H9 (cell line): ENCODE data around the gene LSM3. TPM values are rescaled to one million over a fixed set of nuclear protein-coding genes. Genes with fewer than 3 reads are reported as not detected.

ENCODE experiments used
- DNase-seq: peaks from one replicate; pipeline ENCODE4 v3.0.0-alpha.2; 2017
- H2AFZ ChIP-seq: one replicate; pipeline ENCODE4 v1.6.1; 2013; ENCODE audit warnings: mild to moderate bottlenecking, low read length, control low read depth, moderate library complexity
- H2AK5ac ChIP-seq: 2 replicates; pipeline ENCODE4 v1.6.1; 2013; ENCODE audit warnings: low read length, control low read depth, mixed read lengths; ENCODE audit not compliant: insufficient read length
- H2BK120ac ChIP-seq: one replicate; pipeline ENCODE4 v1.6.1; 2013; ENCODE audit warnings: low read depth, mild to moderate bottlenecking, low read length, control low read depth, inconsistent platforms; ENCODE audit not compliant: poor library complexity, severe bottlenecking
- H2BK12ac ChIP-seq: 2 replicates; pipeline ENCODE4 v1.6.1; 2013; ENCODE audit warnings: low read length, control low read depth, mixed read lengths, low read depth; ENCODE audit not compliant: insufficient read length
- H2BK15ac ChIP-seq: 2 replicates; pipeline ENCODE4 v1.6.1; 2013; ENCODE audit warnings: low read depth, low read length, control low read depth
- H2BK20ac ChIP-seq: one replicate; pipeline ENCODE4 v1.6.1; 2013; ENCODE audit warnings: low read depth, mild to moderate bottlenecking, low read length, control low read depth, inconsistent platforms; ENCODE audit not compliant: poor library complexity, severe bottlenecking
- H2BK5ac ChIP-seq: 2 replicates; pipeline ENCODE4 v1.6.1; 2013; ENCODE audit warnings: low read length, control low read depth, mixed read lengths; ENCODE audit not compliant: insufficient read length
- H3K14ac ChIP-seq: 2 replicates; pipeline ENCODE4 v1.6.1; 2013; ENCODE audit warnings: low read length, control low read depth; ENCODE audit not compliant: insufficient read depth
- H3K18ac ChIP-seq: 2 replicates; pipeline ENCODE4 v1.6.1; 2013; ENCODE audit warnings: low read depth, mild to moderate bottlenecking, mixed read lengths, low read length, control low read depth; ENCODE audit not compliant: insufficient read length
- H3K23ac ChIP-seq: 2 replicates; pipeline ENCODE4 v1.6.1; 2013; ENCODE audit warnings: low read length, control low read depth, mixed read lengths, low read depth; ENCODE audit not compliant: insufficient read length
- H3K23me2 ChIP-seq: 2 replicates; pipeline ENCODE4 v1.6.1; 2013; ENCODE audit warnings: low read depth, mild to moderate bottlenecking, mixed read lengths, low read length, control low read depth; ENCODE audit not compliant: insufficient read length, poor library complexity, severe bottlenecking
- H3K27ac ChIP-seq: 2 replicates; pipeline ENCODE4 v1.5.1; 2013; ENCODE audit warnings: low read length, control low read depth, mixed read lengths, low read depth; ENCODE audit not compliant: insufficient read length
- H3K27me3 ChIP-seq: 2 replicates; pipeline ENCODE4 v1.6.1; 2013; ENCODE audit warnings: low read length, control low read depth, inconsistent platforms; ENCODE audit not compliant: insufficient read depth
- H3K4ac ChIP-seq: 2 replicates; pipeline ENCODE4 v1.6.1; 2013; ENCODE audit warnings: low read depth, mild to moderate bottlenecking, control low read depth, inconsistent platforms, low read length, moderate library complexity
- H3K4me1 ChIP-seq: 2 replicates; pipeline ENCODE4 v1.6.1; 2013; ENCODE audit warnings: low read length, control low read depth, inconsistent platforms; ENCODE audit not compliant: insufficient read depth
- H3K4me2 ChIP-seq: 2 replicates; pipeline ENCODE4 v1.6.1; 2013; ENCODE audit warnings: low read length, control low read depth, mixed read lengths; ENCODE audit not compliant: insufficient read length, insufficient read depth
- H3K56ac ChIP-seq: 2 replicates; pipeline ENCODE4 v1.6.1; 2013; ENCODE audit warnings: low read depth, mild to moderate bottlenecking, mixed read lengths, low read length, control low read depth; ENCODE audit not compliant: insufficient read length
- H3K79me1 ChIP-seq: 2 replicates; pipeline ENCODE4 v1.6.1; 2013; ENCODE audit warnings: low read depth, mild to moderate bottlenecking, moderate library complexity, low read length, control low read depth, inconsistent platforms; ENCODE audit not compliant: insufficient read depth, poor library complexity, severe bottlenecking
- H3K79me2 ChIP-seq: 2 replicates; pipeline ENCODE4 v1.6.1; 2013; ENCODE audit warnings: low read length, control low read depth, inconsistent platforms; ENCODE audit not compliant: insufficient read depth
- H3K9ac ChIP-seq: 2 replicates; pipeline ENCODE4 v1.6.1; 2013; ENCODE audit warnings: low read length, control low read depth, mixed read lengths; ENCODE audit not compliant: insufficient read length; ENCODE audit errors: extremely low read depth
- H3K9me3 ChIP-seq: one replicate; pipeline ENCODE4 v1.6.1; 2013; ENCODE audit warnings: low read depth, low read length, inconsistent platforms; ENCODE audit not compliant: control insufficient read depth
- H3T11ph ChIP-seq: one replicate; pipeline ENCODE4 v1.6.1; 2013; ENCODE audit warnings: mild to moderate bottlenecking, low read length, control low read depth, inconsistent platforms
- H4K20me1 ChIP-seq: one replicate; pipeline ENCODE4 v1.6.1; 2013; ENCODE audit not compliant: control insufficient read depth, insufficient read length, insufficient read depth
- H4K5ac ChIP-seq: 2 replicates; pipeline ENCODE4 v1.6.1; 2013; ENCODE audit warnings: low read depth, mild to moderate bottlenecking, mixed read lengths, low read length, control low read depth; ENCODE audit not compliant: insufficient read length
- H4K8ac ChIP-seq: replicated peaks from 2 replicates; pipeline ENCODE4 v1.6.1; 2013; ENCODE audit warnings: low read length, control low read depth, mixed read lengths, low read depth; ENCODE audit not compliant: insufficient read length
- H4K91ac ChIP-seq: 2 replicates; pipeline ENCODE4 v1.6.1; 2013; ENCODE audit warnings: low read depth, mild to moderate bottlenecking, moderate library complexity, mixed read lengths, low read length, control low read depth; ENCODE audit not compliant: insufficient read length
- H3K27ac Mint-ChIP-seq, 3 experiments: 2 replicates in 2 of 3; 3 replicates in 1 of 3; pipeline ENCODE4 v1.8.0; 2020 to 2021; ENCODE audit warnings: mixed read lengths in 3 of 3, mild to moderate bottlenecking in 1 of 3, moderate library complexity in 1 of 3
- H3K27me3 Mint-ChIP-seq: 2 replicates; pipeline ENCODE4 v1.8.0; 2021; ENCODE audit warnings: low read depth, mild to moderate bottlenecking, moderate library complexity, mixed read lengths
- H3K36me3 Mint-ChIP-seq, 3 experiments: 2 replicates in 2 of 3; 3 replicates in 1 of 3; pipeline ENCODE4 v1.8.0; 2020 to 2021; ENCODE audit warnings: low read depth in 3 of 3, mixed read lengths in 3 of 3; ENCODE audit not compliant: insufficient read depth in 1 of 3
- H3K4me1 Mint-ChIP-seq, 2 experiments: 2 replicates each; pipeline ENCODE4 v1.8.0; 2020; ENCODE audit warnings: mixed read lengths in 2 of 2
- H3K4me3 Mint-ChIP-seq, 2 experiments: 2 replicates in 1 of 2; 3 replicates in 1 of 2; pipeline ENCODE4 v1.8.0; 2020 to 2021; ENCODE audit warnings: mild to moderate bottlenecking in 2 of 2, mixed read lengths in 2 of 2, moderate library complexity in 1 of 2
- H3K9me3 Mint-ChIP-seq, 2 experiments: 2 replicates in 1 of 2; 3 replicates in 1 of 2; pipeline ENCODE4 v1.8.0; 2020; ENCODE audit warnings: mild to moderate bottlenecking in 2 of 2, mixed read lengths in 2 of 2, moderate library complexity in 1 of 2
- CTCF ChIP-seq: fragments of 200-600 bp; sonication (generic); conservative IDR thresholded peaks from 3 replicates; pipeline ENCODE4 v1.8.0; 2021; ENCODE audit warnings: antibody characterized with exemption, mild to moderate bottlenecking
- total RNA-seq: library from RNA; stranded (reverse); gene quantifications from 2 replicates; pipeline ENCODE4 v1.2.1, GENCODE V29; 2021

Gene LSM3
- total RNA-seq, 1 experiment from 2014 or later = 24.4 TPM

- no peaks in the 10 kb centered on the region; a peak in 1 of 7 replicates for H3K36me3 Mint-ChIP-seq
- no peak for TF ChIP-seq CTCF
Observed at GRCh38 chr3:14238930-14239329, 60.3 kb downstream of the LSM3 start.

More at GRCh38 chr3:14238930-14239329, 60.3 kb downstream of the LSM3 start:
- H4K8ac ChIP-seq = no peak overlapping the region
- H2BK12ac ChIP-seq = no peak overlapping the region
- H3T11ph ChIP-seq = no peak overlapping the region
- H3K9ac ChIP-seq = no peak overlapping the region
- H2BK5ac ChIP-seq = no peak overlapping the region
- no peak overlapping the region for H4K91ac ChIP-seq
- no peak for DNase-seq
- H3K27me3 ChIP-seq = no peaks in the 10 kb centered on the region; the same call in 1 of the 2 replicates
- no peak overlapping the region for H3K27ac Mint-ChIP-seq
- H3K23ac ChIP-seq = no peak overlapping the region
- H3K56ac ChIP-seq = no peak overlapping the region
- no peaks in the 10 kb centered on the region for H3K79me2 ChIP-seq
- no peak overlapping the region for H3K4me2 ChIP-seq
- H3K9me3 Mint-ChIP-seq = no peaks in the 10 kb centered on the region; a peak in 3 of 5 replicates
- H3K27ac ChIP-seq = no peak overlapping the region
- H3K79me1 ChIP-seq = no peaks in the 10 kb centered on the region
- H3K18ac ChIP-seq = no peak overlapping the region
- peaks cover 16% of the 10 kb centered on the region for H3K27me3 Mint-ChIP-seq
- H2AK5ac ChIP-seq = no peak overlapping the region
- no peaks in the 10 kb centered on the region for H3K4me1 ChIP-seq
- no peaks in the 10 kb centered on the region for H3K23me2 ChIP-seq
- peaks cover under 1% of the 10 kb centered on the region for H3K9me3 ChIP-seq
- H3K4me1 Mint-ChIP-seq = peaks cover 0 to 4% of the 10 kb centered on the region in 2 experiments; a peak in 2 of 4 replicates
- H4K5ac ChIP-seq = no peak overlapping the region
- H3K4me3 Mint-ChIP-seq = no peak overlapping the region
- no peak overlapping the region for H3K14ac ChIP-seq
- no peak overlapping the region for H3K4ac ChIP-seq
- H2BK15ac ChIP-seq = no peak overlapping the region
- H2AFZ ChIP-seq = no peak overlapping the region
- no peak overlapping the region for H2BK120ac ChIP-seq
- H4K20me1 ChIP-seq = no peaks in the 10 kb centered on the region
- no peak overlapping the region for H2BK20ac ChIP-seq
